Measurements from ENCODE around the gene AAGAB. TPM values are rescaled to one million over a fixed set of nuclear protein-coding genes. Genes with fewer than 3 reads are reported as not detected.
"Not testable (repeated sequence)": the region's sequence is repeated elsewhere in the genome, so short reads cannot be mapped to it uniquely, and the experiment has no call there.

Gene AAGAB
- total RNA-seq, 2 donors from 2014 or later = 57.6 to 58.3 TPM

DNA sequence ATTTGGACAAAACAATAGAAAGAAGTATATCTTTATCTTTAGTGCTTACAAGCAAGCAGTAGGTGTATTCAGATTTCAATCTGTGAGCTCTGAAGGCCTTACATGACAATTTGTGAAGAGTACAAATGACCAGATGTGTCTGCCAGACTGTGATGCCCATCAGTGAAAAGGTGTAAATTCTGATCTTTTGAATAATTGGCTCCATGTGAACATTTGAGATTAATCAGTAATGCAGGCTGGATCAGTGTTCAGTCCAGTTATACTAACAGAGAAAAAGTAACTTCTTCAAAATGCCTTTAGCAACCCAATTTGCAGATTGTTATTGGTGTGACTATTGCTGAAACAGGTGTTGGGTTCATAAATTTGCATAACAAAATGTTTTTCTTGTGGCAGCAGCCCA is 5.3 kb upstream of the AAGAB start:
- H3K27ac ChIP-seq = no peak overlapping the region
- intact Hi-C loops (cut with DNase I) = no loop called here

GRCh38 chr15:67259379-67259778 is 4.9 kb upstream of the AAGAB start:
- H3K9me3 ChIP-seq = no peaks in the 10 kb centered on the region
- intact Hi-C loops (cut with DNase I) = no loop called here
- TF ChIP-seq, protein P1, sequence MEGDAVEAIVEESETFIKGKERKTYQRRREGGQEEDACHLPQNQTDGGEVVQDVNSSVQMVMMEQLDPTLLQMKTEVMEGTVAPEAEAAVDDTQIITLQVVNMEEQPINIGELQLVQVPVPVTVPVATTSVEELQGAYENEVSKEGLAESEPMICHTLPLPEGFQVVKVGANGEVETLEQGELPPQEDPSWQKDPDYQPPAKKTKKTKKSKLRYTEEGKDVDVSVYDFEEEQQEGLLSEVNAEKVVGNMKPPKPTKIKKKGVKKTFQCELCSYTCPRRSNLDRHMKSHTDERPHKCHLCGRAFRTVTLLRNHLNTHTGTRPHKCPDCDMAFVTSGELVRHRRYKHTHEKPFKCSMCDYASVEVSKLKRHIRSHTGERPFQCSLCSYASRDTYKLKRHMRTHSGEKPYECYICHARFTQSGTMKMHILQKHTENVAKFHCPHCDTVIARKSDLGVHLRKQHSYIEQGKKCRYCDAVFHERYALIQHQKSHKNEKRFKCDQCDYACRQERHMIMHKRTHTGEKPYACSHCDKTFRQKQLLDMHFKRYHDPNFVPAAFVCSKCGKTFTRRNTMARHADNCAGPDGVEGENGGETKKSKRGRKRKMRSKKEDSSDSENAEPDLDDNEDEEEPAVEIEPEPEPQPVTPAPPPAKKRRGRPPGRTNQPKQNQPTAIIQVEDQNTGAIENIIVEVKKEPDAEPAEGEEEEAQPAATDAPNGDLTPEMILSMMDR (IDR thresholded peaks at IDR 0.05) = no peak
- DNase-seq = no peak
- H3K36me3 ChIP-seq = no peaks in the 10 kb centered on the region
- H3K9ac ChIP-seq (ENCODE audit: low read depth in 2 of 2, low read length in 2 of 2) = no peak overlapping the region
- H3K27me3 ChIP-seq = no peaks in the 10 kb centered on the region
- H3K27ac ChIP-seq = no peak overlapping the region
- no peak overlapping the region for H3K4me3 ChIP-seq
- H3K4me1 ChIP-seq = no peaks in the 10 kb centered on the region

More for the DNA sequence above, 5.3 kb upstream of the AAGAB start:
- DNase-seq = no peak
- TF ChIP-seq, protein P1 (IDR thresholded peaks at IDR 0.05) = no peak
- H3K4me1 ChIP-seq = no peaks in the 10 kb centered on the region
- no peaks in the 10 kb centered on the region for H3K27me3 ChIP-seq
- no peaks in the 10 kb centered on the region for H3K36me3 ChIP-seq
- H3K4me3 ChIP-seq = no peak overlapping the region
- H3K9ac ChIP-seq (ENCODE audit: low read depth in 2 of 2, low read length in 2 of 2) = no peak overlapping the region
- H3K9me3 ChIP-seq = no peaks in the 10 kb centered on the region

- H3K9me3 ChIP-seq; H3K9ac ChIP-seq (ENCODE audit: low read depth in 2 of 2, low read length in 2 of 2); intact Hi-C loops (cut with DNase I); H3K4me1 ChIP-seq; H3K4me3 ChIP-seq; H3K27ac ChIP-seq; H3K27me3 ChIP-seq; H3K36me3 ChIP-seq; DNase-seq: not testable (repeated sequence)
Measured at GRCh38 chr15:67258412-67258811, 4.0 kb upstream of the AAGAB start.

- TF ChIP-seq, protein P1 (IDR thresholded peaks at IDR 0.05) = no peak
- Histone ChIP-seq H3K36me3 (no peaks in the 10 kb centered on the region), H3K27me3 (no peaks in the 10 kb centered on the region), H3K27ac (no peak overlapping the region), H3K4me1 (peaks cover 5% of the 10 kb centered on the region), H3K9ac (ENCODE audit: low read depth in 2 of 2, low read length in 2 of 2) (no peak overlapping the region), H3K4me3 (no peak overlapping the region), H3K9me3 (no peaks in the 10 kb centered on the region)
- DNase-seq = no peak
- intact Hi-C loops (cut with DNase I) = no loop called here
Measured at GRCh38 chr15:67256051-67256450, 1.6 kb upstream of the AAGAB start.

DNA sequence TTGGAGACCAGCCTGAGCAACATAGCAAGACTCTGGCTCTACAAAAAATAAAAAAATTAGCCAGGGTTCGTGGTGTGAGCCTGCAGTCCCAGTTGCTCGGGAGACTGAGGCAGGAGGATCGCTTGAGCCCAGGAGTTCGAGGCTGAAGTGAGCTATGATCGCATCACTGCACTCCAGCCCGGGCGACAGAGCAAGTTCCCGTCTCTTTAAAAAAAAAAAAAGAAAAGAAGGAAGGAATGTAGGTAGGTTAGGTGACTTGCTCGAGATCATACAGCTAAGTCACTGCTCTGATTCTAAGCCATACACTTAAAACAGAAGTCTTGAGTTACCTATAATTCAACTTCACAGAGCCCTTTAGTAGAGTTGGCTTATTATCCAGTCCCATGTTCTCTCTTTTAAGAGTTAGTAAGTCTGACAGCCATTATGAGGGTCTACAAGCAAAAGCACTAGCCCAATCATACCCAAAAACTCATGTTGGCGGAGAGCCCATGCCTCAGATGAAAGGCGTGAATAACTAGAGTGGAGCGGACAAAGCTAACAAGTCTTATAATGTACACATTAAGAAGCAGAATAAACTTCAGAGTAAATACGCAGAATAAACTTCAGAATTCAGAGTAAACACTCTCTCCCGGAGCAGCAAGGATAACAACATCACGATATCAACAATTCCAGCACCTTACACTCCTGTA is 768 bp downstream of the AAGAB start:
- peaks cover 5% of the 10 kb centered on the region for H3K4me1 ChIP-seq
- H3K27ac ChIP-seq = peak overlapping the region; percentile 84
- peak overlapping the region; percentile 83 to 96 for H3K9ac ChIP-seq (ENCODE audit: low read depth in 2 of 2, low read length in 2 of 2)
- H3K9me3 ChIP-seq = no peaks in the 10 kb centered on the region
- intact Hi-C loops (cut with DNase I) = no loop called here
- no peaks in the 10 kb centered on the region for H3K27me3 ChIP-seq
- H3K36me3 ChIP-seq = no peaks in the 10 kb centered on the region
- DNase-seq = peak; percentile 37
- TF ChIP-seq, protein P1 (IDR thresholded peaks at IDR 0.05) = no peak
- peak overlapping the region; percentile 92 for H3K4me3 ChIP-seq

DNA sequence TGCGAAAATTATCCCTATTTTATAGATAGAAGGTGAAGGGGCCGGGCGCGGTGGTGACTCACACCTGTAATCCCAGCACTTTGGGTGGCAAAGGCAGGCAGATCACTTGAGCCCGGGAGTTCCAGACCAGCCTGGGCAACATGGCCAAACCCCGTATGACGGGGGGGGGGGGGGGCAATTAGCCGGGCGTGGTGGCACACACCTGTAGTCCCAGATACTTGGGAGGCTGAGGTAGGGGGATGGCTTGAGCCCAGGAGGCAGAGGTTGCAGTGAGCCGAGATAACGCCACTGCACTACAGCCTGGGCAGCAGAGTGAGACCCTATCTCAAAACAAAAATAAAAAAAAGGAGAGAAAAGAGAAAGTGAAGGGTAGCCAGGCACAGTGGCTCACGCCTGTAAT is 1.4 kb downstream of the AAGAB start:
- Histone ChIP-seq H3K4me3 (peak overlapping the region; percentile 92), H3K9me3 (no peaks in the 10 kb centered on the region), H3K9ac (ENCODE audit: low read depth in 2 of 2, low read length in 2 of 2) (peak overlapping the region in 1 of 2 donors; percentile 96), H3K36me3 (no peaks in the 10 kb centered on the region), H3K27me3 (no peaks in the 10 kb centered on the region), H3K4me1 (peaks cover 5% of the 10 kb centered on the region), H3K27ac (peak overlapping the region; percentile 84)
- intact Hi-C loops (cut with DNase I) = no loop called here
- peak; percentile 28 for DNase-seq
- TF ChIP-seq, protein P1 (IDR thresholded peaks at IDR 0.05) = no peak
